ENCODE measurements around the gene ARHGAP42. TPM values are rescaled to one million over a fixed set of nuclear protein-coding genes. Genes with fewer than 3 reads are reported as not detected.
"Not testable (repeated sequence)": the region's sequence is repeated elsewhere in the genome, so short reads cannot be mapped to it uniquely, and the experiment has no call there.

ARHGAP42 gene
- total RNA-seq, 4 donors from 2014 or later: 24.5 to 49.5 (median 26.7) TPM

GRCh38 chr11:100739666-100740065, 52.6 kb downstream of the ARHGAP42 start:
- no peaks in the 10 kb centered on the region for H3K27me3 ChIP-seq
- no peak for DNase-seq
- no peaks in the 10 kb centered on the region for H3K4me1 ChIP-seq
- no peaks in the 10 kb centered on the region for H3K36me3 ChIP-seq
- H3K4me3 ChIP-seq: no peak overlapping the region
- H3K9me3 ChIP-seq: no peaks in the 10 kb centered on the region
- TF ChIP-seq POLR2A (IDR thresholded peaks at IDR 0.05) (no peak), CTCF (IDR thresholded peaks at IDR 0.05) (no peak)
- peak overlapping the region in 1 of 4 donors; percentile 5 for H3K27ac ChIP-seq

GRCh38 chr11:100740440-100740839, 53.4 kb downstream of the ARHGAP42 start:
- Histone ChIP-seq H3K36me3 (no peaks in the 10 kb centered on the region), H3K4me3 (no peak overlapping the region), H3K27ac (peak overlapping the region in 1 of 4 donors; percentile 5), H3K27me3 (no peaks in the 10 kb centered on the region), H3K4me1 (no peaks in the 10 kb centered on the region), H3K9me3 (no peaks in the 10 kb centered on the region)
- DNase-seq: no peak
- no peak for TF ChIP-seq POLR2A (IDR thresholded peaks at IDR 0.05)
- TF ChIP-seq CTCF (IDR thresholded peaks at IDR 0.05): no peak

- Histone ChIP-seq H3K36me3 (no peaks in the 10 kb centered on the region), H3K27me3 (no peaks in the 10 kb centered on the region), H3K4me1 (no peaks in the 10 kb centered on the region), H3K9me3 (no peaks in the 10 kb centered on the region), H3K27ac (no peak overlapping the region), H3K4me3 (no peak overlapping the region)
- no peak for TF ChIP-seq CTCF (IDR thresholded peaks at IDR 0.05)
- TF ChIP-seq POLR2A (IDR thresholded peaks at IDR 0.05): no peak
- DNase-seq: no peak
Measured at GRCh38 chr11:100741866-100742625, 55.0 kb downstream of the ARHGAP42 start.

GRCh38 chr11:100746448-100746847, 59.4 kb downstream of the ARHGAP42 start:
- no peak for TF ChIP-seq CTCF (IDR thresholded peaks at IDR 0.05)
- no peak for TF ChIP-seq POLR2A (IDR thresholded peaks at IDR 0.05)
- Histone ChIP-seq H3K27ac (no peak overlapping the region), H3K36me3 (no peaks in the 10 kb centered on the region), H3K27me3 (no peaks in the 10 kb centered on the region), H3K4me1 (no peaks in the 10 kb centered on the region), H3K4me3 (no peak overlapping the region), H3K9me3 (peaks cover 0 to 14% (median 0%) of the 10 kb centered on the region in 4 donors)
- DNase-seq: no peak

GRCh38 chr11:100748153-100748552, 61.1 kb downstream of the ARHGAP42 start:
- Histone ChIP-seq H3K9me3 (peaks cover 0 to 14% (median 0%) of the 10 kb centered on the region in 4 donors), H3K27me3 (no peaks in the 10 kb centered on the region), H3K27ac (no peak overlapping the region), H3K36me3 (no peaks in the 10 kb centered on the region), H3K4me1 (no peaks in the 10 kb centered on the region), H3K4me3 (no peak overlapping the region)
- DNase-seq: no peak
- TF ChIP-seq POLR2A (IDR thresholded peaks at IDR 0.05) (no peak), CTCF (IDR thresholded peaks at IDR 0.05) (no peak)

- not testable (repeated sequence) for DNase-seq, H3K4me3 ChIP-seq
- H3K9me3 ChIP-seq: peaks cover 0 to 14% (median 0%) of the 10 kb centered on the region in 4 donors
Measured at GRCh38 chr11:100749887-100750565, 62.9 kb downstream of the ARHGAP42 start.

GRCh38 chr11:100750566-100750891, 63.4 kb downstream of the ARHGAP42 start:
- H3K4me3 ChIP-seq, H3K36me3 ChIP-seq, H3K27me3 ChIP-seq, H3K27ac ChIP-seq, H3K4me1 ChIP-seq, DNase-seq: not testable (repeated sequence)
- H3K9me3 ChIP-seq: peaks cover 0 to 14% (median 0%) of the 10 kb centered on the region in 4 donors

More at GRCh38 chr11:100749887-100750565, 62.9 kb downstream of the ARHGAP42 start:
- not testable (repeated sequence) for H3K27ac ChIP-seq, H3K27me3 ChIP-seq, H3K36me3 ChIP-seq, H3K4me1 ChIP-seq
